Measurements from ENCODE around the gene CLK3.

DNA sequence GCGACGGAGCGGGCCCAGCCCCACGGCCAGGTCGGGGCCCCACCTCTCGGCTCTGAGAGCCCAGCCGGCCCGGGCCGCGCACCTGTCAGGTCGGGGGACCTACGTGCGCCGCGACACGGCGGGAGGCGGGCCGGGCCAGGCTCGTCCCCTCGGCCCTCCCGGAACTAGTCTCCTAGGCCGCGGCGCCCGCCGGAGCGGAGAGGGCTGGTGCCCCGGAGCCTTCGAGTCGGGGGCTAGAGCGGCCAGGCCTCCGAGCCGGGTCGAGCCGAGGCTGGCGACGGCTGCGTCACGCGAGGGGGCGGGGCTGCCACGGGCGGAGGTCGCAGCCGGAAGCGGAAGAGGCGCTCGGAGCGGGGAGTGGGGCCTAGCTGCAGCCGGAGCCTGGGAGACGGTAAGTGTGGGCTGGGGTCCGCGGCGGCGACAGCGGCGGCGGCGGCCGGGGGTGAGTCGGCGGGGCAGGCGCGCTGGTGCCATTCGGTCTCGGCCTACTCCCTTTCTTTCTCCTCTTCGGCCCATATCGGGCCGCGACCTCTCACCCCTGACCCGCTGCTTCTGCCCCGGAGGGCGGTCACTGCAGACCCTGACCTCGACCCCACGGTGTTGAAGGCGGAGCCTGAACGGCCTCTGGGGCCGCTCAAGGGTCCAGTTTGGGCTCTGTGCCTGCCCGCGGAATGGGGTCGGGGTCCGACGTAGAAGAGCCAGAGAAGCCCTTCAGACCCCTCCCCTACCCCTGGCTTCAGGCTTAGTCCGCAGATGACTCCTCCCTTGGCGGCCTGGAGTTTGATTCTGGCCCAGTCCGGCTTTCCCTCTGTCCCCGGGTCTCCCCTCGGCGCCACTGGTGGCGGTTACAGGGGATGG is at the start of gene CLK3:
- TF ChIP-seq, protein P1, sequence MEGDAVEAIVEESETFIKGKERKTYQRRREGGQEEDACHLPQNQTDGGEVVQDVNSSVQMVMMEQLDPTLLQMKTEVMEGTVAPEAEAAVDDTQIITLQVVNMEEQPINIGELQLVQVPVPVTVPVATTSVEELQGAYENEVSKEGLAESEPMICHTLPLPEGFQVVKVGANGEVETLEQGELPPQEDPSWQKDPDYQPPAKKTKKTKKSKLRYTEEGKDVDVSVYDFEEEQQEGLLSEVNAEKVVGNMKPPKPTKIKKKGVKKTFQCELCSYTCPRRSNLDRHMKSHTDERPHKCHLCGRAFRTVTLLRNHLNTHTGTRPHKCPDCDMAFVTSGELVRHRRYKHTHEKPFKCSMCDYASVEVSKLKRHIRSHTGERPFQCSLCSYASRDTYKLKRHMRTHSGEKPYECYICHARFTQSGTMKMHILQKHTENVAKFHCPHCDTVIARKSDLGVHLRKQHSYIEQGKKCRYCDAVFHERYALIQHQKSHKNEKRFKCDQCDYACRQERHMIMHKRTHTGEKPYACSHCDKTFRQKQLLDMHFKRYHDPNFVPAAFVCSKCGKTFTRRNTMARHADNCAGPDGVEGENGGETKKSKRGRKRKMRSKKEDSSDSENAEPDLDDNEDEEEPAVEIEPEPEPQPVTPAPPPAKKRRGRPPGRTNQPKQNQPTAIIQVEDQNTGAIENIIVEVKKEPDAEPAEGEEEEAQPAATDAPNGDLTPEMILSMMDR (IDR thresholded peaks at IDR 0.05; ENCODE audit: low read depth, low read length) = no peak
- no peak for TF ChIP-seq EZH2phosphoT487 (IDR thresholded peaks at IDR 0.05; ENCODE audit: low read depth)
